Measurements from ENCODE around the gene GSTCD.
"Not testable (repeated sequence)": the region's sequence is repeated elsewhere in the genome, so short reads cannot be mapped to it uniquely, and the experiment has no call there.

Gene GSTCD

GRCh38 chr4:105686571-105686970, 22.0 kb upstream of the GSTCD start:
- Histone ChIP-seq H3K4me2 (peak overlapping the region; percentile 85), H3K9ac (peak overlapping the region; percentile 68), H3K36me3 (ENCODE audit: insufficient read depth) (peaks cover 16% of the 10 kb centered on the region; the same call in 1 of the 2 replicates), H3K79me2 (ENCODE audit: insufficient read depth, low read depth) (peaks cover 22% of the 10 kb centered on the region), H3K27ac (peak overlapping the region; percentile 82), H3K4me1 (ENCODE audit: low read depth, poor library complexity, severe bottlenecking) (peaks cover 90% of the 10 kb centered on the region), H2AFZ (ENCODE audit: low read depth) (no peak overlapping the region), H3K27me3 (ENCODE audit: insufficient read depth, low read depth) (no peaks in the 10 kb centered on the region), H4K20me1 (ENCODE audit: insufficient read depth) (no peaks in the 10 kb centered on the region), H3K4me3 (IDR thresholded peaks at IDR 0.05; ENCODE audit: insufficient read depth, low read depth, low read length) (no peak overlapping the region)
- no peak for TF ChIP-seq CTCF (conservative IDR thresholded peaks at IDR 0.05; ENCODE audit: low read depth, low read length)

- not testable (repeated sequence) for H3K4me3 ChIP-seq (IDR thresholded peaks at IDR 0.05; ENCODE audit: insufficient read depth, low read depth, low read length); H3K4me2 ChIP-seq; H4K20me1 ChIP-seq (ENCODE audit: insufficient read depth); H2AFZ ChIP-seq (ENCODE audit: low read depth); H3K27me3 ChIP-seq (ENCODE audit: insufficient read depth, low read depth); H3K79me2 ChIP-seq (ENCODE audit: insufficient read depth, low read depth); H3K9ac ChIP-seq; H3K27ac ChIP-seq
- H3K4me1 ChIP-seq (ENCODE audit: low read depth, poor library complexity, severe bottlenecking), result peaks cover 41% of the 10 kb centered on the region
- peaks cover 17% of the 10 kb centered on the region; the same call in 1 of the 2 replicates for H3K36me3 ChIP-seq (ENCODE audit: insufficient read depth)
These were observed 13.8 kb upstream of the GSTCD start for GRCh38 chr4:105694812-105695211.

GRCh38 chr4:105695832-105696231, 12.8 kb upstream of the GSTCD start:
- H3K27me3 ChIP-seq (ENCODE audit: insufficient read depth, low read depth); H3K79me2 ChIP-seq (ENCODE audit: insufficient read depth, low read depth); H2AFZ ChIP-seq (ENCODE audit: low read depth); H3K27ac ChIP-seq; H3K4me2 ChIP-seq; H4K20me1 ChIP-seq (ENCODE audit: insufficient read depth); H3K9ac ChIP-seq; H3K4me3 ChIP-seq (IDR thresholded peaks at IDR 0.05; ENCODE audit: insufficient read depth, low read depth, low read length): not testable (repeated sequence)
- peaks cover 17% of the 10 kb centered on the region; the same call in 1 of the 2 replicates for H3K36me3 ChIP-seq (ENCODE audit: insufficient read depth)
- H3K4me1 ChIP-seq (ENCODE audit: low read depth, poor library complexity, severe bottlenecking), result peaks cover 31% of the 10 kb centered on the region

GRCh38 chr4:105698607-105699006, 10.0 kb upstream of the GSTCD start:
- TF ChIP-seq CTCF (conservative IDR thresholded peaks at IDR 0.05; ENCODE audit: low read depth, low read length), result no peak
- H3K36me3 ChIP-seq (ENCODE audit: insufficient read depth), result peaks cover 7% of the 10 kb centered on the region; the same call in 1 of the 2 replicates
- H3K27ac ChIP-seq, result no peak overlapping the region

GRCh38 chr4:105707782-105708180, 803 bp upstream of the GSTCD start:
- H3K4me1 ChIP-seq (ENCODE audit: low read depth, poor library complexity, severe bottlenecking), result peaks cover 31% of the 10 kb centered on the region
- peak overlapping the region; percentile 93 for H2AFZ ChIP-seq (ENCODE audit: low read depth)
- no peaks in the 10 kb centered on the region for H4K20me1 ChIP-seq (ENCODE audit: insufficient read depth)
- no peaks in the 10 kb centered on the region for H3K27me3 ChIP-seq (ENCODE audit: insufficient read depth, low read depth)
- peak overlapping the region; percentile 72 for H3K27ac ChIP-seq
- peak overlapping the region; percentile 90 for H3K9ac ChIP-seq
- H3K4me3 ChIP-seq (IDR thresholded peaks at IDR 0.05; ENCODE audit: insufficient read depth, low read depth, low read length), result peak overlapping the region; percentile 23
- peak overlapping the region; percentile 71 for H3K4me2 ChIP-seq
- no peak for TF ChIP-seq CTCF (conservative IDR thresholded peaks at IDR 0.05; ENCODE audit: low read depth, low read length)
- no peaks in the 10 kb centered on the region for H3K36me3 ChIP-seq (ENCODE audit: insufficient read depth)
- H3K79me2 ChIP-seq (ENCODE audit: insufficient read depth, low read depth), result peaks cover 87% of the 10 kb centered on the region

More at GRCh38 chr4:105698607-105699006, 10.0 kb upstream of the GSTCD start:
- Histone ChIP-seq H4K20me1 (ENCODE audit: insufficient read depth) (no peaks in the 10 kb centered on the region), H3K4me1 (ENCODE audit: low read depth, poor library complexity, severe bottlenecking) (peaks cover 21% of the 10 kb centered on the region), H3K79me2 (ENCODE audit: insufficient read depth, low read depth) (peaks cover 11% of the 10 kb centered on the region; the same call in 1 of the 2 replicates), H2AFZ (ENCODE audit: low read depth) (no peak overlapping the region), H3K27me3 (ENCODE audit: insufficient read depth, low read depth) (no peaks in the 10 kb centered on the region), H3K4me3 (IDR thresholded peaks at IDR 0.05; ENCODE audit: insufficient read depth, low read depth, low read length) (no peak overlapping the region), H3K4me2 (no peak overlapping the region), H3K9ac (no peak overlapping the region)
